Glomerular visceral epithelial cell (primary cell): Measurements from ENCODE around the gene COA1.

ENCODE experiments used
- DNase-seq: peaks from one replicate; pipeline ENCODE4 v3.0.0-alpha.2; 2016; ENCODE audit errors: extremely low spot score

Gene COA1

DNA sequence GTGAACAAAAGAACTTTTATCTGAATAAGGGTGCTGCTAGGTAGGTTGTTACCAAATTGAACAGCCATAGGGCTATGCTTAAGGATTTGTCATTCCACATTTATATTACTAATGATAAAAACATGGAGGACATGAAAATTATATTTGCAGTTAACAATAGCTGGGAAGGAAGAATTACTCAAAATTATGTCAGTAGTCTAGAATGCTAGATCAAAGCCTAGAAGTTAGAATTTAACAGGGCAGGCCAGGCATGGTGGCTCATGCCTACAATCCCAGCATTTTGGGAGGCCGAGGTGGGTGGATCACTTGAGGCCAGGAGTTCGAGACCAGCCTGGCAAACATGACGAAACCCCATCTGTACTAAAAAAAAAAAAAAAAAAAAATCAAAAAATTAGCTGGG lies 137.0 kb downstream of the COA1 start:
- DNase-seq, result peak; percentile 35

DNA sequence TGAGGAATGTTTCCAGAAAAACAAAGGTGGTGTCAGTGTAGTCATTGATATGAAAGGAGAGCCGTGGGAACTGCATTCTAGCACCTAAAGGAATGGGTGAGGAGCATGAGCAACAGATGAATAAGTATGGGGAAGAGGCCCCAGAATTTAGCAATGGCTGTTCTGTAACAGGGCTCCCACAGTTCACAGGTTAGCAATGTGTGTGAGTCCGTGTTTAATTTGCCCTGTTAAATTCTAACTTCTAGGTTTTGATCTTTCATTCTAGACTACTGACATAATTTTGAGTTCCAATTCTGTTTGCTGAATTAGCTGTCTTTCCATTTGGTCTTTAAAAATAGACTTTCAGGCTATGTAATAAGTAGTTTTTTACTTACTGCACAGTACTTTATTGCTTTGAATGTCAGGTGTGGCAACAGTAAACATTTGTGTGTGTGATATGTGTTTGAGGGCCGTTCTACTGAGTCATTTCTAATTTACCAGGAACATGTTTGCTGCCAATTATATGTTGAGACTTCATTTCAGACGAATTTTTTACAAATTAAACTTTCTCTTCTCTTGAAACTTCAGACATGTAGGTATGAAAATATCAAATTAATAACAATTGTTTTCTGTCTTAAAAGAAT lies 137.7 kb downstream of the COA1 start:
- peak; percentile 63 for DNase-seq

- peak; percentile 39 for DNase-seq
These were observed 138.3 kb downstream of the COA1 start for GRCh38 chr7:43590862-43591557.

- DNase-seq, result no peak
These were observed 139.6 kb downstream of the COA1 start for GRCh38 chr7:43589728-43590127.
